Stimulated activated CD8-positive, alpha-beta memory T cell treated with anti-CD3 and anti-CD28 coated beads, Interleukin-15, amount 100 ng/mL, for 4 hours (primary cell): ENCODE measurements around the gene NCK2.
"Not testable (repeated sequence)": the region's sequence is repeated elsewhere in the genome, so short reads cannot be mapped to it uniquely, and the experiment has no call there.

Experiments
- DNase-seq, 2 donors: peaks; one replicate each; pipeline ENCODE4 v3.0.0-alpha.2; 2020; ENCODE audit warnings: low read depth in 2 of 2

NCK2 gene

DNA sequence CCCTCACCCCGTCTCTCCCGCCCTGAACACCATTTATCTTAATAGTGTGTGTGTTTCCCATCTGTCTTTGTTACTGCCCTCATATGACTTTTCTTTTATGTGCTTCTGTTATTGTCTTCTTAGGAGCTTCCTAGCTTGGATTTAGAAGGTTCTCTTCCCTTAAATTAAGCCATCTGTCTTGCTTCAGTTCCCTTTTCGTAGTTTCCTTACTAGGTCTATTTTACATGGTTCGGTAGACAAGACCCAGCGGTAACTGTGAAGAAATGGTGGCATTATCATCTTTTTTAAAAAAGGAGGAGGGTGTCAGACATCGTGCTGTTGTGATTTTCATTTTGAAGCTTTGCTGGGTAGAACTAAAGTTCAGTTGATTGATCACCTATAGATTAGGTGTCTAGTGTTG is 10.3 kb downstream of the NCK2 start:
- DNase-seq = no peak

DNA sequence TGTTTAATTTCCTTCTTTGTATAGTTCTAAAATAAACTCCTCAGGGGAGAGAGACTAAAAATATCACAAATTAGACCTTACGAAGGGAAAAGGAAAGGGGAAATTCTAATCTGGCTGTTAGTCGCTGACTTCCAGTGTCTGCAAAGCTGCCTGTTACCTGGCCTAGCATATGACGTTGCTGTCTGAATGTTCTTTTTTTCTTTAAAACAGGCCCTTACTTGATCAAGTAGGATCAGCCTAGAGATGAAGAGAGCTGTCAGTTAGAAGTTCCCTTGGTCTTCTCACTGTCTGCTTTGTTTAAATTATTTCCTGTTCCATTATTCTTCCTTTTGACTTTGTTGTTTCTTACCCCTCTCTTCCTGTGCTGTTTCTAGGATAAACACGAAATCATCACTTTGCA is 11.2 kb downstream of the NCK2 start:
- DNase-seq = no peak

DNA sequence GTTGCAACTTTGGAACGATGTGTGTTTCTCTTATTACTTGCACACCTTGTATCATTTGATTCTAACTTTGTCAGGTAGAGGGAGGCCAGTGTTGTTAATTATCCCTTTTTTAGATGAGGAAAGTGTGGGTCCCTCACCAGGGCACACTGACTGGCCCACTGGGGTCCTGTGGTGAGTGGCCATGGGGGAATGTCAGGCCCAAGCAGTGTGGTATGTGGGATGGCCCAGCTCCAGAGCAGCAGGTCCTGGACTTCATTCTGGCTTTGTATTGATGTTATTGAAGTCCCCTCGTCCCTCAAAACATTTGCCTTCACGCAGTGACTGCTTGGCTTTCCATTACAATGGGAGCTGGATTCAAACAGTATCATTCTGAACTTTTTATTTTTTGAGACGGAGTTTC is 11.7 kb downstream of the NCK2 start:
- DNase-seq = no peak

DNA sequence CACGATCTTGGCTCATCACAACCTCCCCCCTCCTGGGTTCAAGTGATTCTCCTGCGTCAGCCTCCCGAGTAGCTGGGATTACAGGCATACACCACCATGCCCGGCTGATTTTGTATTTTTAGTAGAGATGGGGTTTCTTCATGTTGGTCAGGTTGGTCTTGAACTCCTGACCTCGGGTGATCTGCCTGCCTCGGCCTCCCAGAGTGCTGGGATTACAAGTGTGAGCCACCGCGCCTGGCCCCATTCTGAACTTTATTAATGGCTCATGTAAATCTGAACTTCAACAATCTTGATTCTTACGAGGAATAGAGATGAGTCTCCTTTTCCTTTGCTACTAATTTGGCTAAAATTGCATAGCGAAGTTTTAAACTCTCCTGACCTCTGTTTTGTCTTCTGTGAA is 12.2 kb downstream of the NCK2 start:
- DNase-seq = not testable (repeated sequence)

DNA sequence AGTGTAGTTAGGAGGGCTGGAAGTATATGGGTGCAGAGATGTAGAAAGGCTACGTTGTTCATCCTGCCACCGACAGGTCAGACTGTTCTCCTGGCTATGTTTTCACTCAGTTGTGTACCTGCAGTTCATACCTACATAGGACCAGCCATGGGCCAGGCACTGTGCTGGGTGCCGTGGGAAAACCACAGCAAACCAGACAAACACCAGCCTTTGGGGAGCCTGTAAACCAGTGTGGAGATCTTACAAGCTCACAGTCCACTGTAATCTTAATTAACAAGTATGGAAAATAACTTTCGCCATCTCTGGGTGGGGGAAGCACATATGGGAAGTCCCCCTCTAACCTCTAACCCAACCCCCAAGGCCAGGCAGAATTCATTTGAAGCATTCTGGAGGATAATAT is 12.7 kb downstream of the NCK2 start:
- no peak for DNase-seq

DNA sequence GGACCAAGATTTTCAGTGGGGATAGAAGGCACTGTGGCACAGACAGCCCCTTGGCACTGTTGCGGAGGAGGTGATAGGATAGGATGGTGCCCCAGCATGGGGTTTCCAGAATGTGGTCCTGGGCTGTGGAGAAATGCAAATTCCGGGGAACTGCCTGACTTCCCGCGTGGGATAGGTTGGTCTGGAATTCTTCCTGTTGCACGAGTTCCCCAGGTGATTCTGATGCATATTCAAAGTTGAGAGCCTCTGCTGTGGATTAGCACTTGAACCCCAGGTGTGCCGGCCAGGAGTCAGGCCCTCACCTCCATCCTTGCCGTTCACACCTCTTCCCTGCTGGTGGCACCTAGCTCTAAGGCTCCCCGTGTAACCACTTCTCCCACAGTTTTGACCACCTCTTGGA is 15.5 kb downstream of the NCK2 start:
- no peak for DNase-seq

DNA sequence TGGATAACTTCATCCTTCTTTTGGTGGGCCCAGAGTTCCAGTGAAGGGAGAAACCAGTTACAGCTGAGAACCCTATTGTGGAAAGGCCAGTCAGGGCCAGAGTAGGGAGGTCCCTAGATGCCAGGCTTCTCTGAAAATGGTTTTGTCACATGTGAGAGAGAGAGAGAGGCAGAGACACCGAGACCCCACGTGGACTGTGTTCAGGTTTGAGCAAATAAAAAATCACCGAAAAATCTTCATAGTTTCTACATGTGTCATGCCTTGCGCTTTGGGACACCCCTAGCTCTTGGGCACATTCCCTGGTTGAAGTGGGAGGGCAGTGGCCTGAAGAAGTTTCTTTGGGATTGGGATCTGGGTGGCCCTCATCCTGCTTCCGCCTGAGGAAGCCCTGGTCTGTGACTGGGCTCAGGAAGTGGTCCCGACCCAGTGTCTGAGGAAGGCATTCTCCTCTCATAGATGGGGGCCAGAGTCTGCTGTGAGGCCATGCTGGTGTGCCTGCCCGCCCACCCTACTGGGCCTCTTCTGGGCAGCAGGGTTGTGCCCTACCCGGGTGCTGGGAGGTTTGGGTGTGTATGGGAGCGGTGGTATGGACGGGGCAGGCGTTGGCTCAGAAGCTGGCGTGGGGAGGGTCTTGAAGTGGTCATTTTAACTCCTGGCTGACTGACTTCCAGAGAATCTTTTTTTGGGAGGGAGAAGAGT is 16.1 kb downstream of the NCK2 start:
- DNase-seq = no peak

DNA sequence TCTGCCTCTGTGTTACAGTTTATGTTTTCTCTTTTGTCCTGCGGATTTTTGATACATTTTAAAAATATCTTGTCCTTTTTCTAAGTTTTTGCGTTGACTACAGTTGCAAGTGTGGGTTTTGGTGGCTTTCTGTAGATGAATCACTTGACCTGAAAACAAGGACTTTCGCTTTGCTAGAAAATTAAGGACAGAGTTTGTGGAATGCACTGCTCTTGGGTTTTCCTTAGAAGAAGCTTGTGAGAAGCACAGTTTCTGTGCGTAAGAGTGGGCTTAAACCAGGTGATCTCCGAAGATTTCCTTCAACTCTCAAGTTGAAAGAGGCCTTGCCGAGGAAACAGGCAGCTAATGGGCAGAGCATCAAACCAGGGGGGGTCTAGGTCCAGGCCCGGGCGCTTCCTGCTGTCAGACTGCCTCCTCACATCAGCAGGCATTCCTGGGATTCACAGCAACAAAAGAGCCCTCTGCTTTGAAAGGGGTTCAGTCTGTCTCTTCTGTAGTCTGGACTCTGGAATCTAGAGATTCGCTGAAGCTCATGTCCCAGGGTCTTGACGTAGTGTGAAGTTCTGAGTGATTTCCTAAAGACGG is 17.3 kb downstream of the NCK2 start:
- DNase-seq = no peak

DNA sequence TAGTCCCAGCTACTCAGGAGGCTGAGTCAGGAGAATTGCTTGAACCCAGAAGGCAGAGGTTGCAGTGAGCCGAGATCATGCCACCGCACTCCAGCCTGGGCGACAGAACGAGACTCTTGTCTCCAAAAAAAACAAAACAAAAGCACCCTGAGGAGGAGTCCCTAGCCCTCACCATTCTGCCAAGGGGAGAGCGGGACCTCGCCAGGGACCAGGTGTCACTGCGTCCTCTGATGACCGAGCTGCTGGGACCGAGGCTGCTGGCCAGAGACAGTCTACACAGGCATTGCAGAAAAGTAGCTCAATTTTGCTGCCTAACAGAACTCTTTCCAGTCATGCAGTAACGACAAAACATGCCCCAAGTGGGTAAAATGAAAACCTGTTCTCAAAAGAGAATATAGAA is 18.4 kb downstream of the NCK2 start:
- DNase-seq = no peak

DNA sequence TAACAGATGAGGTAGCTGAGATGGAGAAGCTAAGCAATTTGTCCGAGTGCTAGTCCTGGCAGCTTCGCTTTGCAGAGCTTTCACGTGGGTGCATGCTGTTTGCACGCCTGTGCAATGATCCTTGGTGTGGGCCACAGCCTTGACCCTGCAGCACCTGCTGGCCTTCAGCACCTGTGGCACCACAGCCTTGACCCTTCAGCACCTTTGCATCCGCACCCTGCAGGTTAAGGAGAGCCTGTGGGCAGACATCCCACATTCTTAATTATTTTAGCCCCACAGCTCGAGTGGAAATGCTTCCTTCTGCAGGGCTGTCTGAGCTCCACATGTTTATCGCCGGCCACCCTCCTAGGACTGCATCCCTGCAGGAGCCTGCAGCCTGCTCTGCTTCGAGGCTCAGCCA is 19.3 kb downstream of the NCK2 start:
- DNase-seq = no peak

DNA sequence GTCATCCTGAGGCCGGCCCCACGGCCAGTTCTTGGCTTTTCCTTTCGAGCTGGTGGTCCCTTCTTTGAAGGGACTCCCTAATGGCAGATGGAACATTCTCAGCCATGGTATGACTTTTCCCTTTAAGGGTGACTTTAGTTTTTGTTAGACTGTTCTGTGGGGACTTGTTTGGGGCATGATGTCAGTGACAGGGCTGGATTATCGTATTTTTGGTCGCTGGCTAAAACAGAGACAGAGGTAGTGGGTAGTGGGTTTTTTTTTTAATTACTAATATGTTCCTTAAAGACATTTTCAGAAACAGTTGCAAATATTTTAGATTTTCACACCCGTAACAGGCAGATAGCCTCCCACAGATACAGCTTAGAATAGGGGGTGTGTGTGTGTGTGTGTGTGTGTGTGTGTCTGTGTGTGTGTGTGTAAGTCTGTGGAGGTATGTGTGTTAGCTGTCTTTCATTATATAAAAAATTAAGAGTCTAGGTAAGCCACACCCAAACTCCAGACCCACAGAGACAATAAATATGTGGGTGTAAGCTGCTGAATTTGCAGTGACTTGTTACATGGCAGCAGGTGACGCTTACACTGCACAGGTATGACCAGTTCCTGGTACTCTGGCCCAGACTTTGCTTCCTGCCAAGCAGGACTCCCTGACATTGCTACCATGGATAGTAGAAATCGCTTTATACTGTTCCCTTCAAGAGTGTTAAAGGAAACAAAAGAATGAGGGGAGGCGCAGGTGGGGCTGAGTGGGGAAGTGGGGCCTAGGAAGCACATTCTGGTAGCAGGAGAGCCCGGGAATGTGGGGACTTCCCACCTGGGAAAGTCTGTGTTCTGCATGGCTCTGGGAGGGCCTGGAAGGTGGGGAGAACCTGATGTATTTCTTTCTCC is 20.9 kb downstream of the NCK2 start:
- no peak for DNase-seq

DNA sequence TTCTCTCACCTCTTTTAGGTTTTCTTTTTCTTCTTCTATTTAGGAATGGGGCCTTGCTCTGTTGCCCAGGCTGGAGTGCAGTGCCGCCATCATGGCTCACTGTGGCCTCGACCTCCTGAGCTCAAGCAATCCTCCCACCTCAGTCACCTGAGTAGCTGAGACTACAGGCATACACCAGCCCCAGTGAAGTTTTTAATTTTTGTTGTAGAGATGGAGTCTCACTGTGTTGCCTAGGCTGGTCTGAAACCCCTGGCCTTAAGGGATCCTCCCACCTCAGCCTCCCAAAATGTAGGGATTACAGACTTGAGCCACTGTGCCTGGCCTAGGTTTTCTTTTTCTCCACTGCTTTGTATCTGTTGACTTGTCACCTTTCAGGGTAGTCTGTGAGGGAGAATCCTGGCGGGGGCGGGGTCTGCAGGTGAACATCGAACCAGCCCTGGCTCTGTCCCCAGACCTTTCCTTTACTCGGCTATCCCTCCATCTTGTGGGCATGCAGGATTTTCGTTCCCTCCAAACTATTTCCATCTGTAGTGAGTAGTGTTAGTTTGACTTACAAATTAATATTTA is 21.7 kb downstream of the NCK2 start:
- no peak for DNase-seq

DNA sequence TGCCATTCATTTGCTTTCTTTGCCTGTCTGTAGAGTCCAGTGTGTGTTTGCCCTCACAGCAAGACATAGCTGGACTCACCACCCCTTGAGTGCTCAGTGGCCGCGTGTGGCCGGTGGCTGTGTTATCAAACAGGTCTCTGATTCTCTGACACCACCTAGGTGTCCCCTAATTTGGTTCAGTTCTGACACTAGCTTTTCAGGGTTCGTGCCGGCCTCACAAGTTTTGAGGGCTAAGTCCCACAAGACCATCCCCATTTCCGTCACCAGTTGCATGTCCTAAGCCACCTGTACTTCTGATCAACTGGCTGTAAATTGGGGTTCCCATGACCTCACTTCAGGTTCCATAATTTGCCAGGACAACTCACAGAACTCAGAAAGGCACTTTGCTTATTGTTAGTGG is 23.5 kb downstream of the NCK2 start:
- no peak for DNase-seq

DNA sequence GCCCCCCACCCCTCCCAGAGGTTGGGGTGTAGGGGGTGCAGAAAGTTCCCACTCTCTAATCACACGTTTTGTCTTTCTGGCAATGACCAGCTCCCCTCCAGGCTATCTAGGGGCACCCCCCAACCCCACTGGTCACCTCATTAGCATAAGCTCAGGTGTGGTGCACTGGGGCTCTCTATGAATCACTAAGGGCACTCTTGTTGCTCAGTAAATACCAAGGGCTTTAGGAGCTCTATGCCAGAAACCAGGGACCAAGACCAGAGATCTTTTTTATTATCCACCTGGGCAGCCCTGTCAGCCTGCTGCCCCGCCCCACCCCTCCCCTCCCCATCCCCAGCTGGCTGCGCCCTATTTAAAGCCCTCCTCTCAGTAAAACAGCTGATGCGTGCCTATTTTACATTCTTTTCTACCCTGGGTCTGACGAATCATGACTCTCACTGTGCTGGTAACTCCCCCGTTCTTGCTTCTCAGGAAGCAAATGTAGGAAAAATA is 24.3 kb downstream of the NCK2 start:
- no peak for DNase-seq

DNA sequence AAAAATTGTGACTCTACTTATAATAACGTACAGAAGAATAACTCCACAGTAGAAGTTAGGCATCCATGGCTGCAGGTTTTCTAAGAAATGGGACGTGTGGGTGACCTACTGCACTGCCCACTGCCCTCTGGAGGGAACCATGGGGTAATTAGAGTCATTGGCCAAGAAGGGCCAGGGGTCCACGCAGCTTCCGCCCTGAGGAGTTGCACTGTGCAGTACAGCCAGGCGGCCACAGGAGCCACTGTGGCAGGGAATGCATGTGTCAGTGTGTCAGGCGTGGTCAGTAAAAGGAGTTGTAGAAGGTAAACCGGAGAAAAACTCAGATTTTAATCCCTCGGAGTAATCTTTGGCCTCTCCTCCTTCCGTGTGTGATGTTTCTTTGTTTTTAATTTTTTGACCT is 24.8 kb downstream of the NCK2 start:
- DNase-seq = no peak

DNA sequence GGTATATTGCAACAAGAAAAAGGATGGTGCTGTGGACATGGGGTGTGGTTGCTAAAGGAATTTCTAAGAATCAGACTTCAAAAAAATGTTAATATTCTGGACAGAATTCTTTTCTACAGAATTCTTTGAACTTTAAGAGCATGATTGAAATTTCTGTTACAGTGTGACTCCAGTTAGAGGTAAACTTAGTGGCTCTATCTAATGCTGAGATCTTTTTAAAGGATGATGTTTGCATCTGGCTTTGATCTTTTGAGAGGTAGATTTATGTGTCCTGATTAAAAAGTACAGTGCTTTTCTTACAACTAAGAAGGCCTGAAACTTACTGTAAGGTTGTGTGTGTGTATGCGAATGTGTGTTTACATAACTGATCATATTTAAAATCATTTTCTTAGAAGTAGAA is 25.4 kb downstream of the NCK2 start:
- no peak for DNase-seq

DNA sequence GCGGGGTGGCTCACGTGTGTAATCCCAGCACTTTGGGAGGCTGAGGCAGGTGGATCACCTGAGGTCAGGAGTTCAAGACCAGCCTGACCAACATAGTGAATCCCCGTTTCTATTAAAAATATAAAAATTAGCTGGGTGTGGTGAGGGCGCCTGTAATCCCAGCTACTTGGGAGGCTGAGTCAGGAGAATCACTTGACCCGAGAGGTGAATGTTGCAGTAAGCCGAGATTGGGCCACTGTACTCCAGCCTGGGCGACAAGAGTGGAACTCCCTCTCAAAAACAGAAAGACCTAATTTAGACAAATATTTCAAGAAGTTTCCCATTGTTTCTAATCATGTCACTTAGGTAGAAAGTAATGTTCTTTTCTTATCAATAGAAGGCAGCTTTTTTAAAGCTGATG is 26.6 kb downstream of the NCK2 start:
- not testable (repeated sequence) for DNase-seq

DNA sequence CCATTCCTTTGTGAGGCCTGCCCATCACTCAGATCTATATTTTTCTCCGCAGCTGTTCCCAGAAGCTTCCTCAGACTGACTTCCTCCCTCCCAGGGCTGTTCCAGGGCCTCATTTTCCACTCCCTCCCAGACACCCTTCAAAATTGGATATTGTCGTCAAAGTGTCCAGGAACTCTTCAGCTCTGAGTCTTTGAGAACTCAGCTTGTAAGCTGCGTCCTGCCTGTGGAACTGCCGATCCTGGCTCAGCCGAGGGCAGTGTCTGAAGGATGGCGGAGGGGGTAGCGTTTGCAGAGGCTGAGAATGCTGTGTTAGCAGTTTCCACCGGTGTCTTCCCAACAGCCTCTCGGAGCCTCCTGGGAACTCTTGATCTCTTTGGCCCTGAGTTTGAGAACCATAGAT is 27.1 kb downstream of the NCK2 start:
- DNase-seq = no peak

DNA sequence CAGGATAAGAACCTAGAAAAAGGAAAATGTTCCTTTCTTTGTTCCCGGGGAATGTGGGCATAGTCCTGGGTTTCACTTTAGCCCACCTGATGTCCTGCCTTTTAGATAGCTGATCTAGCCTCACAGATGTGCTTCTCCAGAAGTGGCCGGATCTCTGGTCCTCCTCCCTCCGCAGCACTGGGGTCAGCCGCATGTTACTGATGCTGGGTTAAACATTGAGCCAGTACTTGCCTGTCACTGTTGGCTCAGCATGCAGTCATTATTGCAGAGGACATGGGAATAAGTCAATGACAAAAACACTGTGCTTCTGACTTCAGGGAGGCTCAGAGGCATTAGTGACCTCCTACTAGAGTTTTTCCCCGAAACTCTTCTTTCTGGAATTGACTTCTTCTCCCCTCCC is 27.6 kb downstream of the NCK2 start:
- DNase-seq = no peak

DNA sequence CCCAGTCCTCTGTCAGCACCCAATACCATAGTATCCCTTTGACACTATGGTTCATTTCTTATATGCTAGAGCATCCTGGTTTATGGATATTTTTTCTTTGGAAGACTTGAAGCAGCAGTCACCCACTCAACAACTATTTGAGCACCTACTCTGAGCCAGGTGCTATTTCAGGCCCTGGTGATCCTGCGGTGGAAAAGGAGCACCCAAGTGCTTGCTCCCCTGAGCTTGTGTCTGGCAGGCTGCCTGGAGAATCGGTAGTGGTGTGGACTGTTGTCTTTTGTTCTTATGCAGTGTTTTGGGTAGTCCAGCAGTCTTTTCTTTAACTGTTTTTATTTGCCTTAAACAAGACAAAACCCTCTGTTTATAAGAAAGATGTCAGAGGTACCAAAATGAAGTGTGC is 28.9 kb downstream of the NCK2 start:
- no peak for DNase-seq

DNA sequence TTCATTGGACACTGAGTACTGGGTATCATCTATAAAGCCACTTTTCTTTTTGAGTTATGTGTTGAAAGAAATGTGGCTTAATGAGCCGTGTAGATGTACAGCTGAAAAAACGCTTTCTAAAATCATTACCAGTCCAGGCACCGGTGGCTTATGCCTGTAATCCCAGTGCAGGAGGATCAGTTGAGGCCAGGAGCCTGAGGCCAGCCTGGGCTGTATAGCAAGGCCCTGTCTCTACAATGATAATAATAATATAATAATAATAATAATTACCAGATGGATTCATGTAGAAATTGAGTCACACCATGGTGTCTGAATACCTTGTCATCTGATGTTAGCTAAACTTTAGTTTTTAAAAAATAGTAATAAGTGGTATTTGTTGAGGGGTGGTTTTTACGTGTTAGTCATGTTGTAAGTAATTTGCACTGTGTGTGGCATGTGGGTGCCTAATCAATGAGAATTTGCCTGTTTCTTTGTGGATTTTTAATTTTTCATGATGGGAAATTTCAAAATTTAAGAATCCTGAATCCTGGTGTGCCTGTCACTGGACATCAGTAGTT is 30.1 kb downstream of the NCK2 start:
- no peak for DNase-seq
